HG02588 (cell line): ENCODE data around the gene MAP3K10.
"Not testable (repeated sequence)": the region's sequence is repeated elsewhere in the genome, so short reads cannot be mapped to it uniquely, and the experiment has no call there.

Experiments
- ATAC-seq: cut with Tn5 transposase; IDR thresholded peaks from one replicate; pipeline ENCODE4 v1.9.1; 2021; ENCODE audit warnings: mild to moderate bottlenecking, moderate library complexity; ENCODE audit not compliant: unreplicated experiment

The MAP3K10 gene

DNA sequence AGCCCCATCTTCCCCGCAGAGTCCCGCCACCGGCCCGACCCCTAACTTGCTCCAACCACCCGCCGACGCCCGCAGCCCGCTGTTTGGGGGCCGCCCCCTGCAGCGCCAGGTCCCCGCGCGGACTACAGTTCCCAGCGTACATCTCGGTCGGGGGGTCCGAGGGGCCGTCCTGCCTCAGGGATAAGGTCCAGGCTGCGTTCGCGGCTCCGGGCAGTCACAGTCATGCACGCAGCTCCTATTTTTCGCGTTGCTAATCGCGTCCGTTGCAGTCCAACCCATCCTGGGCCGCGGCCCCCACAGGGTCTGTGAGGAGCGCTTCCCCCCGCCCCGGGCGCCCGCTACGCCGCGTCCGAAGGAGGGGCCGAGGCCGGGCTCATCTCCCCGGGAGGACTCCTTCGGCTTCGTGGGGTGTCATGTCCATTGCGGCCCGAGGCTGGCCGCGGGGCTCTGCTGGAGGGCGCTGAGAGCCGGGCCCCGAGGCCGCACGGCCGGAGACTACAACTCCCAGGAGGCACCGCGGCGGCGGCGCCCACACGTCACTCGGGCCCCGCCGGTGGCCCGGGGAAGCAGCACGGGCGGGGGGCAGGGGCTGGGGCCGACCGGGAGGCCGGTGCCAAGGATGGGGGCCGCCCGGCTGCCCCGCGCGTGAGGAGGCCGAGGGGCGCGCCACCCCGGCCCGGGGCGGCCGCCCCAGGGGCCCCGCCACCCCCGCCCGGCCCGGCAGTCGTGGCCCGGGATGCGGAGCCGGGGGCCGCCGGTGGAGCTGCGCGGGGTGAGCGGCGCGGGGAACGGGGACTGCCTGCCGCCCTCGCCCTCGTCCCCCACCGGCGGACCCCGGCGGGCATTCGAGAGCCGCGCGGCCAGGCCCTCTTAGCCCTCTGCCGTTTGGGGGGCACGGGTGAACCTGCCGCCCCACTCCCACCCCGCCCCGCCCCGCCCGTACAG, at the start of gene MAP3K10:
TSS of gene MAP3K10 (plus strand) at position 536 of the 945 bp plus-strand sequence. CDS start 606 bp downstream, outside the sequence.
- peak; percentile 71 for ATAC-seq

DNA sequence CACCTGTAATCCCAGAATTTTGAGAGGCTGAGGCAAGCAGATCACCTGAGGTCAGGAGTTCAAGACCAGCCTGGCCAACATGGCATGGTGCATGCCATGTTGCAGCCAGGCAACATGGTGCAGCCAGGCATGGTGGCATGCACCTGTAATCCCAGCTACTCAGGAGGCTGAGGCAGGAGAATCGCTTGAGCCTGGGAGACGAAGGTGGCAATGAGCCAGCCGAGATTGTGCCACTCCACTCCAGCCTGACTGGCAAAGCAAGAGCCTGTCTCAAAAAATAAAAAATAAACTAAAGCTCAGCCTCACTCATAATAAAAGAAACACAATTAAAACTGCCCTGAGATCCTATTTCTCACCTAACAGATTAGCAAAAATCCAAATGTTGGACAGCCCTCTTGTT, 49.7 kb upstream of the MAP3K10 start:
- ATAC-seq: no peak

GRCh38 chr19:40143612-40144011, 47.6 kb upstream of the MAP3K10 start:
- ATAC-seq: no peak

- ATAC-seq: no peak
Observed at GRCh38 chr19:40144151-40144550, 47.1 kb upstream of the MAP3K10 start.

GRCh38 chr19:40144947-40145748, 46.1 kb upstream of the MAP3K10 start:
- no peak for ATAC-seq

- ATAC-seq: not testable (repeated sequence)
Observed at GRCh38 chr19:40145749-40146029, 45.5 kb upstream of the MAP3K10 start.

DNA sequence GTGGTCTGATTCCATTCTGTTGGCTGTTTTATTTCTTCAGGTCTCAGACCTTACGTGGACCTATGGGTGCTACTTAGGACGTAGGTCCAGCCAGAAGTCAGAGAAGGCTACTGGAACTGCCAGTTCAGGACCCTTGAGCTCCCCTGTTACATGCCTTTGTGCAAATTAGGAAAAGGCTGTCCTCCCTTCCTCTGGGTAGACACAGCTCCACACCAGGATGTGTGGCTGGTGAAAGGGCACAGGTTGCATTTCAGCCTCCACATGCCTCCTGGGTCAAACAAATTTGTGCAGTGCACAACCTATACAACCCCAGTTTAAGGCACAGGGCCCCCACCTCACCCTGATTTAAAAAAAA, 43.9 kb upstream of the MAP3K10 start:
- no peak for ATAC-seq

GRCh38 chr19:40147693-40148347, 43.4 kb upstream of the MAP3K10 start:
- no peak for ATAC-seq

- ATAC-seq: no peak
Observed at GRCh38 chr19:40149501-40149900, 41.7 kb upstream of the MAP3K10 start.

DNA sequence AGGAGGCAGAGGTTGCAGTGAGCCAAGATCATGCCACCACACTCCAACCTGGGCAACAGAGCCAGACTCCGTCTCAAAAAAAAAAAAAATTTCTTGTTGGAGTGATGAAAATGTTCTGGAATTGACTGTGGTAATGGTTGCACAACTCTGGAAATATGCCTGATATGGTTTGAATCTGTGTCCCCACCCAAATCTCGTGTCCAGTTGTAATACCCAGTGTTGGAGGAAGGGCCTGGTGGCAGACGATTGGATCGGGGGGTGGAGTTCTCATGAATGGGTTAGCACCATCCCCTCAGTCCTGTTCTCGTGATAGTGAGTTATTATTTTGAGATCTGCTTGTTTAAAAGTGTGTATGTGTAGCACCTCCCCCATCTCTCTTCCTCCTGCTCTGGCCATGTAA, 41.1 kb upstream of the MAP3K10 start:
- no peak for ATAC-seq

DNA sequence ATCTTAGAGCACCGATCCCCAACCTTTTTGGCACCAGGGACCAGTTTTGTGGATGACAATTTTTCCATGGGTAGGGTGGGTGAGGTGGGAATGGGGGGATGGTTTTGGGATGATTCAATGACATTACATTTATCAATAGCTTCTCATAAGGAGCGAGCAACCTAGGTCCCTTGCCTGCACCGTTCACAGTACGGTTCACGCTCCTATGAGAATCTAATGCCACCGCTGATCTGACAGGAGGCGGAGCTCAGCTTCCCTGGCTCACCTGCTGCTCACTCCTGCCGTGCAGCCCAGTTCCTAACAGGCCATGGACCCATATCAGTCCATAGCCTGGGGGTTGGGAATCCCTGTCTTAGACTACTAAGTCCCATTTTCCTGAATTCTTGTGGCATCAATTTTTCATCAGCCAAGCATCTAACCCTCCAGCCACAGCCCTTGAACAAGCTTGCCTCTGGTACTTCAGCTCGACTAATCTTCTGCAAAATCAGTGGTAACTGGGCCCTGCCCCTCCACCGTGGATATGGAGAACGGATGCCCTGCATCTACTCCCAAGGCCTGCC, 37.0 kb upstream of the MAP3K10 start:
- no peak for ATAC-seq

GRCh38 chr19:40155749-40156265, 35.4 kb upstream of the MAP3K10 start:
- ATAC-seq: no peak

- ATAC-seq: no peak
Observed at GRCh38 chr19:40157059-40157458, 34.2 kb upstream of the MAP3K10 start.

GRCh38 chr19:40159744-40160143, 31.5 kb upstream of the MAP3K10 start:
- no peak for ATAC-seq

GRCh38 chr19:40162104-40162503, 29.1 kb upstream of the MAP3K10 start:
- no peak for ATAC-seq

- ATAC-seq: peak; percentile 51
Observed at GRCh38 chr19:40163541-40164129, 27.6 kb upstream of the MAP3K10 start.

GRCh38 chr19:40165362-40165937, 25.8 kb upstream of the MAP3K10 start:
- no peak for ATAC-seq

GRCh38 chr19:40169482-40170302, 21.5 kb upstream of the MAP3K10 start:
- not testable (repeated sequence) for ATAC-seq

- ATAC-seq: not testable (repeated sequence)
Observed at GRCh38 chr19:40170303-40170989, 20.8 kb upstream of the MAP3K10 start.
